ENCODE results near the gene KRTAP4-5. TPM values are rescaled to one million over a fixed set of nuclear protein-coding genes. Genes with fewer than 3 reads are reported as not detected.
"Not testable (repeated sequence)": the region's sequence is repeated elsewhere in the genome, so short reads cannot be mapped to it uniquely, and the experiment has no call there.

KRTAP4-5 gene
- polyA plus RNA-seq, 4 donors: not detected

DNA sequence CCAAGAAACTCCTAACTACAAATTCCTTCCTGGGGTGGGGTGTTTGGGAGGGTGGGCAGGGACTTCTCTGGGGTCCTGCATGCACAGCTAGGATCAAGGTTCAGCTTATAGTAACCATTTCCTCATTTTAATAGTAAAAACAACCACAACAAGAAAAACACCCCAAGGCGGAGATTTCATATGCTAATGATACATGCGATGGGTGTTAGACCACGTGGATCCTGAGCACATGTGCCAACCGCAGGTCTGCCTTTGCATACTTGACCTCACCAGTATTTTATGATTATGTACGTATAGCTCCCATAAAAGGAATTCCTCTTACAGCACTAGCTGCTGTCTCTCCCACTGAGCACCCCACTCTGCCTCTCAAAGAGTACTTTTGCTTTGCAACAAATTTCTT is 33.3 kb downstream of the KRTAP4-5 start:
- no peak for DNase-seq (ENCODE audit: low read depth in 4 of 4, low spot score in 3 of 4)

DNA sequence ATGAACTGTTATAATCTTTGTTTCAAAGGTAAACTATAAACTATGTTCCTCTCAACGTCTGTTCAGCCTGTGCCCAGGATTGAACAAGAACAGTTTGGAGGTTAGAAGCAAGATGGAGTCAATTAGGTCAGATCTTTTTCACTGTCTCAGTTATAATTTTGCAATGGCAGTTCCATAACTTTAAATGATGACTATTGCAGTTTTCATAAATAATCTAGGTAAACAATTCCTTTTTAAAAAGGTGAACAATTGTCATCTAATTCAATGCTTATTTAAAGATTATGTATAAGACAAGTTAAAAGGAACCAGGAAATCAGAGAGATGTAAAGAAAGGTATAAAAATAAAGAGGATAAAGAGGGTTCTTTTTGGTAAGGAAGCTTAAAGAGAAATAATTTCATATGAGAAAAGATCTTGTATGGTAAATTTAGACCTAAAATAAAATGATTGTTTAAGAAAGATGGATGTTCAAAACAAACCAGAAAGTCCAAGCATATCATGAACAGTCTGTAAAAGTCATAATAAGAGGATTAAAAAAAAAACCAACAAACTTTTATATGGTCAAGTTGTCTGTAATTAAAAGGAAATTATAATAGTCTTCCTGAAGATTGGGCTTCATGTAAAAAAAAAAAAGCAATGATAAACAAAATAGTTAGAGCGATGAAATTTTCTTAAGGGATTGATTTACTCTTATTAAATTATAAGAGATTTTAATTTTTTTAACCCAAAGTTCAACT is 38.3 kb downstream of the KRTAP4-5 start:
- DNase-seq (ENCODE audit: low read depth in 4 of 4, low spot score in 3 of 4): no peak

DNA sequence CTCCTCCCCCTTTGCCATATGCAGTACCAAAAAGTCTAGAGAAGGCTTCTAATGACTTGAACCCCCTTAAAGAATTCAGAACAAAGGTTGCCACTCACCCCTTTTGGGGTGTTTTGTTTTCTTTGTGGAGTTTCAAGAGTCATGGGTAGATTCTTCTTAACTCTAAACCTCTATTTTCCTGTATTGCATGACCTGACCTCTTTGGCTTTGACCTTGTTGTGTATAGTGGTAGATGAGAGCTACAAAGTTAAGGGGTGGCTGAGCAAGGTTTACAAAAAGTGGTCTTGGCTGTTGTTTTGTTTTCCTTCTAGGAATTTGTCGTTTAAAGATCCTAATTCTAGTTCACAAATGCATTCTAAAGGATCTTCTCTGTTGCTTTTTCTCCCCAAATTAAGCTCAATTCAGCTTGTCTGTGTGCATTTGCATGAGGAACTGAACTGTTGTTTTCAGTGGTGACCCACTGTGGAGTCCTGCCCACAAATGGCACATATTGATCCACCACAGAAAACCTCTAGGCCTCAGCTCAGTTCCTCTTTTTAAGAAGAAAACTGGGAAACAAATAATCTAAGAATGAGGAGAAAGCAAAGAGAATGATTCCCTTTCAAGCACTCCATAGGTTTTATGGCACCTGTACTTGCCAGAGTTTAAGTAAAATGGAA is 40.8 kb downstream of the KRTAP4-5 start:
- not testable (repeated sequence) for DNase-seq (ENCODE audit: low read depth in 4 of 4, low spot score in 3 of 4)

DNA sequence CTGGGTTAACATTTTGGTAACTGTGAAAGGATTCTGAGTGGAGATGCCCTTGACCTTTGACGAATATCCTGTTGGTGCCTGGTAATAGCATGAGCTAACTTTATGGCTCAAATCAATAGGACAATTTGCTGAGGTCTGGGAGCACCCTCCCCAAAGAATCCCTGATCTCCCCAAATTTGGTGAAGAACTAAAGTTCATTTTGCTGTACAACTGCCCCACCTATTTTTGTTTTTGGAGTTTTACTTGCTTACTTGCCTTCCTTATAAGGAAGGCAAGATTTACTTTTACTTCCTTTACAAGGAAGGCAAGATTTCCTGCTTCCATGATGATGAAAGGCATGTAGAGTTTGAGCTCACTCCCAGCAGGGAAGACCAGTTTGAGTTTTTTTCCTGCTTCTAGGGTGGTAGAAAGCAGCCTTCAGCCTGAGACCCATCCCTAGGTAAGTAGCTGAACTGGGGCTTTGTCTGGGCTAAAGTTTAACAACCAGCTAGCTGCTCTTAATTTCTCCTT is 41.6 kb downstream of the KRTAP4-5 start:
- DNase-seq (ENCODE audit: low read depth in 4 of 4, low spot score in 3 of 4): no peak

DNA sequence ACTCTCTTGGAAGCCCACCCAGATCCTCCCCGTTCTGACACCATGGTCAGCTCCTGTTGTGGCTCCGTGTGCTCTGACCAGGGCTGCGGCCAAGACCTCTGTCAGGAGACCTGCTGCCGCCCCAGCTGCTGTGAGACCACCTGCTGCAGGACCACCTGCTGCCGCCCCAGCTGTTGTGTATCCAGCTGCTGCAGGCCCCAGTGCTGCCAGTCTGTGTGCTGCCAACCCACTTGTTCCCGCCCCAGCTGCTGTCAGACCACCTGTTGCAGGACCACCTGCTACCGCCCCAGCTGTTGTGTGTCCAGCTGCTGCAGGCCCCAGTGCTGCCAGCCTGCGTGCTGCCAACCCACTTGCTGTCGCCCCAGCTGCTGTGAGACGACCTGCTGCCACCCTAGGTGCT is 44.3 kb downstream of the KRTAP4-5 start, which contains the start of gene KRTAP4-9:
Gene KRTAP4-9, plus strand, starts transcription at position 43 of the 400 bp plus-strand sequence. Its CDS starts 0 bp downstream, at position 43.
- not testable (repeated sequence) for DNase-seq (ENCODE audit: low read depth in 4 of 4, low spot score in 3 of 4)

DNA sequence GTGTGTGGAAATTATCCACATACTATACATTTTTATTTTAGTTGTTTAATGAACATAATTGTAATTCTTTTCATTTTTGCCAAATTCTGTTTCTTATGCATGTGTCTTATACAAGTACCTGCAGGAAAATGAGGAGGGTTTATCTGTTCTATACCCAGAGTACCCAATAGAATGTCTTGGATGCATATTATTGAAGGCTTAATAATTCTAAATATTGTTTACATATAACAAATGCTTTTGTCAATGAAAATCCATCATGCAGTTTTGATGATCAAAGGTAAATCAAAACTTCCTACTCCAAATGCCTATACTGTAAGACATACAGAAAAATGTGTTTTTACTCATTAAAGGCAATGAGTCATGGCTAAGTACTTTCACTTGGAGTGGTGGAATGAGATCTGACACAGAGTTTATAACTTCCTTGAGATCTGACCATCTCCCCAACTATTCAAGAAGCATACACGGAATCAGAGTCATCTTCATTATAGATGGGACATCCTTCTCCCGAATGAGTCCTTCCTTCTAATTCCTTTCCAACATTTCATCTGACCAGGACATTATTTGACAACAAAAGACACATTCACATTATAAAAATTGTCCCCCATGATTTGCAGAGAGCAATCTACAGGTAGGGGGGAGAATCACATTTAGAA is 45.1 kb downstream of the KRTAP4-5 start:
- not testable (repeated sequence) for DNase-seq (ENCODE audit: low read depth in 4 of 4, low spot score in 3 of 4)

DNA sequence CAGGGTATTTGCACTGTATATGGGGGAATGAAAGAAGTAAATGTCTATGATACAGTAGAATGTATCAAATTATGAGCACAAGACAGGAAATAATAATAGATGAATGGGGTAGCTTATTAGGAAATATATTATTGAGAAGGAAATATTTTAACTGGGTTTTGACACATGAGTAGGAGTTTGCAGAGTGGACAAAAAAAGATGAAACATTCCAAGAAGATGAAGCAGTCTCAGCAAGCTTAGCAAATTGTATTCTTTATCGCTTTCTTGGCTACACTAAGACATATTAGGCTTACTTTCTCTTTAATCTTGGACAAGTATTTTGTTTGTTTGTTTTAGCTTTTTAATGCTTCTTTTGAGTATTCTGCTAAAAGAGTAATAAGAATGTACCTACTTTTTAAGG is 45.7 kb downstream of the KRTAP4-5 start:
- no peak for DNase-seq (ENCODE audit: low read depth in 4 of 4, low spot score in 3 of 4)

DNA sequence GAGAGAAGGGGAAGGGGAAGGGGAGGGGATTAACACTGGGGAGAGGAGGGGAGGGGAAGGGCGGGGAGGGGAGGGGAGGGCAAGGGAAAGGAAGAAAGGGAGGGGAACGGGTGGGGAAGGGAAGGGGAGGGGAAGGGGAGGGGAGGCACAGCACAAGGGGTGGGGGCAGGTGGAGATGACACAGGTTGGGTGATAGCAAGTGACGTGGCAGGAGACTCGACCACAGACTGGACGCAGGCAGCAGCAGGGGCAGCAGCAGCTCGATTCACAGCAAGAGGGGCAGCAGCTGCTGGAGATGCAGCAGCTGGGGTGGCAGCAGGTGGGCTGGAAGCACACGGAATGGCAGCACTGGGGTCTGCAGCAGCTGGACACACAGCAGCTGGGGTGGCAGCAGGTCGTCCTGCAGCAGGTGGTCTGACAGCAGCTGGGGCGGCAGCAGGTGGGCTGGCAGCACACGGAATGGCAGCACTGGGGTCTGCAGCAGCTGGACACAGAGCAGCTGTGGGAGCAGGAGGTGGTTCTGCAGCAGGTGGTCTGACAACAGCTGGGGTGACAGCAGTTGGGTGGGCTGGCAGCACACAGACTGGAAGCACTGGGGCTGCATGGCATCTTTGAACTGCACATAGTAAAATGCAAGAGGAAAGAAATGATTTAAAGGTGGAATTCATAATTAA is 47.9 kb downstream of the KRTAP4-5 start, which contains the start of gene KRTAP4-16:
Gene KRTAP4-16, minus strand, starts transcription at position 624 of the 674 bp plus-strand sequence. Its CDS starts 0 bp downstream, at position 624.
- no peak for DNase-seq (ENCODE audit: low read depth in 4 of 4, low spot score in 3 of 4)

DNA sequence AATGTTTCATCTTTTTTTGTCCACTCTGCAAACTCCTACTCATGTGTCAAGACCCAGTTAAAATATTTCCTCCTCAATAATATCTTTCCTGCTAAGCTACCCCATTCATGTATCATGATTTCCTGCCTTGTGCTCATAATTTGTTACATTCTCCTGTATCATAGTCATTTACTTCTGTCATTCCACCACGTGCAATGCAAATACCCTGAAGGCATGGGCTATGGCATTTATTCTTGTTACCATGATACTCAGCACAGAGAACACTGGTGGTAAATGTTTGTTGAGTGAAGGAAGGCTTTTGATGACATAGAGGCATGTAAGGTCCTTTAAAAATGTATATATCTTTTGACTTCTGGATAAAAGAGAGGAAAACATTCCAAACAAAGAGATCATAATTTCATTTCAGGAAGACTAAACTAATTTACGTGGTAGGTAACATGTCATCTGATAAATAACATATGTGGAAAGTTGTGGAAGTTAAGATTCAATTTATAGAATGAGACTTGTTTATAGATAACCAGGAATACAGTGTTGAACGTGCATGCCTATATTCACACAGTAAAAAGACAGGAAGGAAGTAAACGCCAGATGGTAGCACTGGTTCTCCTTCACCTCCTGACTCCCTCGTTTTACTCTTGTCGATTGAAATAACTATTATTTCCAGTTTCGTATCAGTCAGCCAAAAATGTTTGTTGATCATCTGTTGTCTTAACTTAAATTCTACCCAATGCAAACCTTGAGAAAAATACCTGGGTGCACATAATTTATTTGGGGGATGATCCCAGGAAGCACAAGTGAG is 49.7 kb downstream of the KRTAP4-5 start:
- DNase-seq (ENCODE audit: low read depth in 4 of 4, low spot score in 3 of 4): not testable (repeated sequence)

Other genes with a start within 250 kb of the KRTAP4-5 start
- gene KRT23, start 212.2 kb downstream of the KRTAP4-5 start, polyA plus RNA-seq (ENCODE audit: insufficient read length in 4 of 4): 1 to 10 TPM in 2 of 4 donors, under 1 TPM in 2; 0.52 to 2.1 (median 1.0) TPM
- gene KRT39, start 182.9 kb downstream of the KRTAP4-5 start, polyA plus RNA-seq (ENCODE audit: insufficient read length in 4 of 4): not detected
- under 1 TPM in 1 of 4 donors, not detected in 3; 0.07 TPM for gene KRT40, start 165.5 kb downstream of the KRTAP4-5 start, polyA plus RNA-seq (ENCODE audit: insufficient read length in 4 of 4)
- not detected for gene KRTAP3-3, start 155.7 kb downstream of the KRTAP4-5 start, polyA plus RNA-seq (ENCODE audit: insufficient read length in 4 of 4)
- not detected for gene KRTAP3-2, start 149.9 kb downstream of the KRTAP4-5 start, polyA plus RNA-seq (ENCODE audit: insufficient read length in 4 of 4)
- not detected for gene KRTAP3-1, start 140.7 kb downstream of the KRTAP4-5 start, polyA plus RNA-seq (ENCODE audit: insufficient read length in 4 of 4)
- not detected for gene KRTAP1-5, start 122.6 kb downstream of the KRTAP4-5 start, polyA plus RNA-seq (ENCODE audit: insufficient read length in 4 of 4)
- not detected for gene KRTAP1-4, start 119.6 kb downstream of the KRTAP4-5 start, polyA plus RNA-seq (ENCODE audit: insufficient read length in 4 of 4)
- gene KRTAP1-3, start 115.0 kb downstream of the KRTAP4-5 start, polyA plus RNA-seq (ENCODE audit: insufficient read length in 4 of 4): not detected
- not detected for gene KRTAP1-1, start 108.4 kb downstream of the KRTAP4-5 start, polyA plus RNA-seq (ENCODE audit: insufficient read length in 4 of 4)
- not detected for gene KRTAP2-1, start 102.5 kb downstream of the KRTAP4-5 start, polyA plus RNA-seq (ENCODE audit: insufficient read length in 4 of 4)
- gene KRTAP2-2, start 94.6 kb downstream of the KRTAP4-5 start, polyA plus RNA-seq (ENCODE audit: insufficient read length in 4 of 4): not detected
- gene KRTAP2-3, start 89.7 kb downstream of the KRTAP4-5 start, polyA plus RNA-seq (ENCODE audit: insufficient read length in 4 of 4): not detected
- not detected for gene KRTAP2-4, start 83.9 kb downstream of the KRTAP4-5 start, polyA plus RNA-seq (ENCODE audit: insufficient read length in 4 of 4)
- not detected for gene KRTAP4-7, start 65.7 kb downstream of the KRTAP4-5 start, polyA plus RNA-seq (ENCODE audit: insufficient read length in 4 of 4)
- gene KRTAP4-8, start 51.7 kb downstream of the KRTAP4-5 start, polyA plus RNA-seq (ENCODE audit: insufficient read length in 4 of 4): not detected
- gene KRTAP4-16, start 47.6 kb downstream of the KRTAP4-5 start, polyA plus RNA-seq (ENCODE audit: insufficient read length in 4 of 4): not detected
- not detected for gene KRTAP4-9, start 44.4 kb downstream of the KRTAP4-5 start, polyA plus RNA-seq (ENCODE audit: insufficient read length in 4 of 4)
- not detected for gene KRTAP4-11, start 31.5 kb downstream of the KRTAP4-5 start, polyA plus RNA-seq (ENCODE audit: insufficient read length in 4 of 4)
- gene KRTAP4-12, start 25.6 kb downstream of the KRTAP4-5 start, polyA plus RNA-seq (ENCODE audit: insufficient read length in 4 of 4): not detected
- not detected for gene KRTAP4-6, start 9.3 kb downstream of the KRTAP4-5 start, polyA plus RNA-seq (ENCODE audit: insufficient read length in 4 of 4)
- gene KRTAP4-4, start 10.9 kb upstream of the KRTAP4-5 start, polyA plus RNA-seq (ENCODE audit: insufficient read length in 4 of 4): not detected
- not detected for gene KRTAP4-3, start 18.4 kb upstream of the KRTAP4-5 start, polyA plus RNA-seq (ENCODE audit: insufficient read length in 4 of 4)
- not detected for gene KRTAP4-2, start 28.4 kb upstream of the KRTAP4-5 start, polyA plus RNA-seq (ENCODE audit: insufficient read length in 4 of 4)
- gene KRTAP4-1, start 35.1 kb upstream of the KRTAP4-5 start, polyA plus RNA-seq (ENCODE audit: insufficient read length in 4 of 4): not detected
- not detected for gene KRTAP9-1, start 40.1 kb upstream of the KRTAP4-5 start, polyA plus RNA-seq (ENCODE audit: insufficient read length in 4 of 4)
- gene KRTAP9-2, start 76.8 kb upstream of the KRTAP4-5 start, polyA plus RNA-seq (ENCODE audit: insufficient read length in 4 of 4): not detected
- not detected for gene KRTAP9-3, start 82.6 kb upstream of the KRTAP4-5 start, polyA plus RNA-seq (ENCODE audit: insufficient read length in 4 of 4)
- not detected for gene KRTAP9-8, start 88.2 kb upstream of the KRTAP4-5 start, polyA plus RNA-seq (ENCODE audit: insufficient read length in 4 of 4)
- not detected for gene KRTAP9-4, start 99.9 kb upstream of the KRTAP4-5 start, polyA plus RNA-seq (ENCODE audit: insufficient read length in 4 of 4)
- not detected for gene KRTAP9-9, start 105.6 kb upstream of the KRTAP4-5 start, polyA plus RNA-seq (ENCODE audit: insufficient read length in 4 of 4)
- not detected for gene KRTAP9-6, start 115.6 kb upstream of the KRTAP4-5 start, polyA plus RNA-seq (ENCODE audit: insufficient read length in 4 of 4)
- not detected for gene KRTAP9-7, start 125.9 kb upstream of the KRTAP4-5 start, polyA plus RNA-seq (ENCODE audit: insufficient read length in 4 of 4)
- not detected for gene KRTAP29-1, start 153.0 kb upstream of the KRTAP4-5 start, polyA plus RNA-seq (ENCODE audit: insufficient read length in 4 of 4)
- not detected for gene KRTAP16-1, start 159.5 kb upstream of the KRTAP4-5 start, polyA plus RNA-seq (ENCODE audit: insufficient read length in 4 of 4)
- gene KRTAP17-1, start 165.9 kb upstream of the KRTAP4-5 start, polyA plus RNA-seq (ENCODE audit: insufficient read length in 4 of 4): not detected
- gene KRT33A, start 201.0 kb upstream of the KRTAP4-5 start, polyA plus RNA-seq (ENCODE audit: insufficient read length in 4 of 4): not detected
- not detected for gene KRT33B, start 220.0 kb upstream of the KRTAP4-5 start, polyA plus RNA-seq (ENCODE audit: insufficient read length in 4 of 4)
- not detected for gene KRT34, start 232.5 kb upstream of the KRTAP4-5 start, polyA plus RNA-seq (ENCODE audit: insufficient read length in 4 of 4)
- gene KRT31, start 247.8 kb upstream of the KRTAP4-5 start, polyA plus RNA-seq (ENCODE audit: insufficient read length in 4 of 4): under 1 TPM in 1 of 4 donors, not detected in 3; 0.08 TPM

Measured in left renal pelvis (tissue), 4 donors.